ENCODE data around the gene EZR.

EZR gene

GRCh38 chr6:158847012-158847529, 27.9 kb upstream of the EZR start:
- H3K4me1 ChIP-seq (ENCODE audit: control insufficient read depth, insufficient read depth, low read length), result peaks cover 4% of the 10 kb centered on the region; the same call in 1 of the 2 replicates
- ChIA-PET POLR2A (no interaction called here), CTCF (no interaction called here)
- H3K36me3 ChIP-seq (ENCODE audit: control insufficient read depth in 2 of 2, insufficient read depth in 1 of 2, low read length in 2 of 2), result no peaks in the 10 kb centered on the region
- no peaks in the 10 kb centered on the region for H3K9me3 ChIP-seq (ENCODE audit: control insufficient read depth, insufficient read depth, low read depth, low read length)
- TF ChIP-seq ZBTB17 (tag by site-specific recombination; IDR thresholded peaks at IDR 0.05), result no peak
- no peak for TF ChIP-seq ZNF76 (tag by site-specific recombination; IDR thresholded peaks at IDR 0.05; ENCODE audit: borderline replicate concordance, low read depth)
- TF ChIP-seq ZNF248 (tag by site-specific recombination; IDR thresholded peaks at IDR 0.05), result no peak
- no peak for TF ChIP-seq KLF9 (tag by site-specific recombination; IDR thresholded peaks at IDR 0.05; ENCODE audit: low read depth)
- TF ChIP-seq ZNF692 (tag by site-specific recombination; IDR thresholded peaks at IDR 0.05), result peak; percentile 89
- no peak for TF ChIP-seq ZSCAN18 (tag by site-specific recombination; IDR thresholded peaks at IDR 0.05)
- TF ChIP-seq SALL2 (tag by site-specific recombination; IDR thresholded peaks at IDR 0.05; ENCODE audit: borderline replicate concordance), result no peak
- no peak for TF ChIP-seq ZNF555 (tag by site-specific recombination; conservative IDR thresholded peaks at IDR 0.05)
- TF ChIP-seq PRDM10 (tag by site-specific recombination; IDR thresholded peaks at IDR 0.05), result peak; percentile 51
- peak; percentile 66; the same call in 1 of the 2 replicates for TF ChIP-seq ZFP69B (tag by site-specific recombination; IDR thresholded peaks at IDR 0.05)
- no peak overlapping the region for H3K4me3 ChIP-seq (ENCODE audit: low read depth, low read length)
- no peak overlapping the region for H3K27ac ChIP-seq (ENCODE audit: extremely low read depth, low read depth, low read length)

GRCh38 chr6:158843751-158844683, 24.8 kb upstream of the EZR start:
- Histone ChIP-seq H3K9me3 (ENCODE audit: control insufficient read depth, insufficient read depth, low read depth, low read length) (no peaks in the 10 kb centered on the region), H3K4me1 (ENCODE audit: control insufficient read depth, insufficient read depth, low read length) (no peaks in the 10 kb centered on the region), H3K36me3 (ENCODE audit: control insufficient read depth in 2 of 2, insufficient read depth in 1 of 2, low read length in 2 of 2) (no peaks in the 10 kb centered on the region), H3K4me3 (ENCODE audit: low read depth, low read length) (no peak overlapping the region), H3K27ac (ENCODE audit: extremely low read depth, low read depth, low read length) (no peak overlapping the region)
- ChIA-PET POLR2A (interaction anchor here (0.7 to 1.8 kb wide), 3 partner anchors 10 to 85 kb away, joined by 4 to 6 read pairs (median 5); no protein-coding TSS in a partner anchor), CTCF (interaction anchor here (0.6 to 0.8 kb wide), 3 partner anchors 12 to 341 kb away, joined by 3 to 5 read pairs (median 3); no protein-coding TSS in a partner anchor)
- no peak for TF ChIP-seq ZNF280D (tag by site-specific recombination; IDR thresholded peaks at IDR 0.05)
- TF ChIP-seq ZNF10 (tag by site-specific recombination; IDR thresholded peaks at IDR 0.05), result no peak
- TF ChIP-seq ZNF114 (tag by site-specific recombination; IDR thresholded peaks at IDR 0.05), result no peak
- TF ChIP-seq ZNF585B (tag by site-specific recombination; IDR thresholded peaks at IDR 0.05), result no peak

Measured in HEK293 (cell line).